SK-MEL-5 (cell line): Measurements from ENCODE around the gene MRPS2. TPM values are rescaled to one million over a fixed set of nuclear protein-coding genes. Genes with fewer than 3 reads are reported as not detected.
"Not testable (repeated sequence)": the region's sequence is repeated elsewhere in the genome, so short reads cannot be mapped to it uniquely, and the experiment has no call there.

Experiments used
- DNase-seq: peaks from one replicate; pipeline ENCODE4 v3.0.0-alpha.2; 2016; ENCODE audit warnings: low read depth, low spot score
- in situ Hi-C: cut with HindIII; loops from 2 replicates; pipeline ENCODE4 v1.10.0; 2016; ENCODE audit warnings: low sequenced_read_pairs, high pct_unique_total_duplicates, low pct_unique_long_range_greater_than_20kb
- total RNA-seq: library from RNA; depleted of rRNA; stranded (reverse); fragments of >200 nt; shearing (Covaris generic); gene quantifications from 2 replicates; pipeline ENCODE4 v1.2.3, GENCODE V29; 2014; rRNA removed

MRPS2 gene
- total RNA-seq, 1 experiment from 2014 or later = 75.3 TPM

GRCh38 chr9:135543262-135543894, 42.9 kb downstream of the MRPS2 start:
- in situ Hi-C loops, DNase-seq: not testable (repeated sequence)

- no peak for DNase-seq
- in situ Hi-C loops = no loop called here
Measured at GRCh38 chr9:135544981-135545635, 44.6 kb downstream of the MRPS2 start.

GRCh38 chr9:135545646-135546176, 45.2 kb downstream of the MRPS2 start, which contains the start of gene OBP2A:
OBP2A (plus strand) TSS chr9:135546126; CDS start chr9:135546181, 55 bp downstream.
- DNase-seq, in situ Hi-C loops: not testable (repeated sequence)

- in situ Hi-C loops, DNase-seq: not testable (repeated sequence)
Measured at GRCh38 chr9:135546792-135547617, 46.5 kb downstream of the MRPS2 start.

- no peak for DNase-seq
- in situ Hi-C loops = no loop called here
Measured at GRCh38 chr9:135547756-135548736, 47.6 kb downstream of the MRPS2 start.

GRCh38 chr9:135549478-135550343, 49.2 kb downstream of the MRPS2 start:
- DNase-seq, in situ Hi-C loops: not testable (repeated sequence)

GRCh38 chr9:135550344-135550918, 49.9 kb downstream of the MRPS2 start:
- no peak for DNase-seq
- in situ Hi-C loops = no loop called here

DNA sequence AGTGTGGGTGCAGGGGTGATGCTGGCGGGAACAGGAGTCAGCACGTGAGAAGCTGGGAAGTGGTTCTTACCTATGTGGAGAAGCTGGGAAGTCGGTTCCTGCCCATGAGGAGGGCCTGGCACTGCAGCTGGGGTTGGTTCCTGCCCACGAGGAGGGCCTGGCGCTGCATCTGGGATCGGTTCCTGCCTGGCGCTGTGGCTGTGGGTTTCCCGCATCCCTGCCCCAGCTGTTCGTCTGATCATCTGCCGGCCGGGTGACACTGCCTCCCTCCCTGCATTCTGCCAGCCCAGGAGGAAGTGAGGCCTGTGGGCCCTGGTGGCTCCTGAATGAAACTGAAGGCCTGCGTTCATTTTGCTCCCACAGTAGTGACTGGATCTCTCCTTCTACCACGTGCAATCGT, 50.5 kb downstream of the MRPS2 start:
- in situ Hi-C loops = no loop called here

GRCh38 chr9:135551456-135551855, 51.0 kb downstream of the MRPS2 start:
- in situ Hi-C loops = no loop called here
- no peak for DNase-seq

More for the DNA sequence above, 50.5 kb downstream of the MRPS2 start:
- no peak for DNase-seq

DNA sequence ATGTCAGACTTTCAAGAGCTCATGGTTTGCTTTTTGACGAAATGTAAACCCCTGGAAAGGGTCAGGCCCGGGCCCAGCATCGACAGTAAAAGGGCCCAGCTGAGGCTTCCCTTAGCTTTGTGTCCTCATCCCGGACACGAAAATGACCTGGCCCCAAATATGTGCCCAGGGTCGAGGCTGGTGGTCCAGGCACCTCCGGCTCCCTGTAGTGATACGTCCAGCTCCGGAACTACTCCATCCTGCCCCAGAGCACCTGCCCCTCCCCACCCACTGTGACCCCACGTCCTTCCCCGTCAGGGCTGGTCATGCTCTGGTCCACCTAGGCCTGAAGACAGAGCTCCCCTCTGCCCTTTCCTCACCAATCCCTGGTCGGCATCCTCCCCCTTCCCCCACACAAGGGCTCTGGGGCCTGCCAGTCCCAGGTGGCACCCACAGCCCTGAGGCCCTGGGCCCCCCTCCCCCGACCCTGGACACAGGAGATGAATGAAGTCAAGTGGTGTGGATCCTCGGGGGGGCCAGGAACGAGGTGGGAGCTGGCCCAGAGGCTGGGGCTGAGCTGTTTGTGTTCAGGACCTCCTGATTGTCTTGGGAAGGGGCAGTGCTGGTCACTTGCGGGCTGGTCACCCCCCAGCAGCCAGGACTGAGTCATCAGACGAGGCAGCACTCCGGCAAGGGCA, 51.7 kb downstream of the MRPS2 start:
- DNase-seq = no peak
- in situ Hi-C loops = no loop called here

- DNase-seq = no peak
- in situ Hi-C loops = no loop called here
Measured at GRCh38 chr9:135552698-135553171, 52.3 kb downstream of the MRPS2 start.

Other genes starting within 250 kb of the MRPS2 start
- 22.5 and 24.4 TPM in 2 replicates for gene PPP1R26, start 20.9 kb upstream of the MRPS2 start, total RNA-seq
- not detected in 2 replicates for gene LCN1, start 20.8 kb downstream of the MRPS2 start, total RNA-seq
- gene OBP2A, start 45.4 kb downstream of the MRPS2 start, total RNA-seq = not detected in 2 replicates
- gene PAEP, start 61.1 kb downstream of the MRPS2 start, total RNA-seq = 41.1 and 45.8 TPM in 2 replicates
- gene GLT6D1, start 138.9 kb downstream of the MRPS2 start, total RNA-seq = not detected in 2 replicates
- gene LCN9, start 162.6 kb downstream of the MRPS2 start, total RNA-seq = not detected in 2 replicates
- 0.27 TPM in 1 of 2 replicates, not detected in the other for gene SOHLH1, start 198.8 kb downstream of the MRPS2 start, total RNA-seq
- gene KCNT1, start 201.5 kb downstream of the MRPS2 start, total RNA-seq = not detected in 2 replicates